Kidney (tissue), 14 donors: ENCODE measurements around the gene FAM78A. TPM values are rescaled to one million over a fixed set of nuclear protein-coding genes. Genes with fewer than 3 reads are reported as not detected.

ENCODE experiments used
- DNase-seq, 5 donors: peaks; one replicate each; pipeline ENCODE4 v3.0.0-alpha.2; 2013 to 2020
- FAIRE-seq: peaks from 2 replicates; lab custom pipeline; 2012; peaks lifted over from hg19 to GRCh38; lab: Jason Lieb, UNC
- H3K27ac ChIP-seq, 2 donors: one replicate each; pipeline ENCODE4 v1.7.0; 2013; ENCODE audit warnings: low read depth in 2 of 2, low read length in 2 of 2, inconsistent platforms in 1 of 2
- H3K27me3 ChIP-seq: one replicate; pipeline ENCODE4 v1.7.1; 2013; ENCODE audit warnings: low read length, inconsistent platforms; ENCODE audit not compliant: control insufficient read depth, insufficient read depth
- H3K36me3 ChIP-seq, 3 donors: one replicate each; pipeline versions ENCODE4 v1.7.0 to v1.7.1; 2013; ENCODE audit warnings: low read length in 3 of 3, control low read depth in 1 of 3, inconsistent platforms in 1 of 3; ENCODE audit not compliant: insufficient read depth in 3 of 3, control insufficient read depth in 2 of 3
- H3K4me1 ChIP-seq, 3 donors: one replicate each; pipeline versions ENCODE4 v1.7.0 to v1.7.1; 2013; ENCODE audit warnings: low read length in 3 of 3, inconsistent platforms in 1 of 3, low read depth in 1 of 3; ENCODE audit not compliant: control insufficient read depth in 2 of 3, insufficient read depth in 2 of 3
- H3K4me3 ChIP-seq, 3 donors: one replicate each; pipeline versions ENCODE4 v1.7.0 to v1.8.1; 2013; ENCODE audit warnings: low read length in 3 of 3, control low read depth in 1 of 3, inconsistent platforms in 1 of 3
- H3K9ac ChIP-seq, 3 donors: one replicate each; pipeline versions ENCODE4 v1.7.0 to v1.7.1; 2013; ENCODE audit warnings: low read length in 3 of 3, control low read depth in 1 of 3, inconsistent platforms in 1 of 3
- H3K9me3 ChIP-seq, 3 donors: one replicate each; pipeline versions ENCODE4 v1.7.0 to v1.7.1; 2013; ENCODE audit warnings: low read length in 3 of 3, control low read depth in 1 of 3, inconsistent platforms in 1 of 3; ENCODE audit not compliant: control insufficient read depth in 2 of 3, insufficient read depth in 1 of 3
- intact Hi-C: fragments of 100-400 bp; cut with DNase I; formaldehyde crosslinking; loops from one replicate; pipeline ENCODE4 v1.11.1; 2022
- polyA plus RNA-seq: library from polyadenylated mRNA; stranded (reverse); fragments of 350-450 nt; fragmentation: Illumina TruSeq; extraction: RNeasy Lipid Tissue Mini Kit (QIAGEN cat#74804); gene quantifications from one replicate; pipeline ENCODE4 v1.2.3, GENCODE V29; 2014; ENCODE audit warnings: low read depth, low replicate concordance; ENCODE audit not compliant: insufficient read depth
- total RNA-seq: library from RNA; stranded (reverse); fragmentation: NEBNext Ultra II Directional; extraction: Animal tissue kit (Norgen Biotek cat#: 25700); gene quantifications from one replicate; pipeline ENCODE4 v1.2.1, GENCODE V29; 2021
- TF ChIP-seq, protein P1 (sequence below): IDR thresholded peaks from 3 replicates; pipeline ENCODE4 v1.5.1; 2012; ENCODE audit warnings: mild to moderate bottlenecking, moderate library complexity, borderline replicate concordance; ENCODE audit not compliant: insufficient read depth; ENCODE audit errors: extremely low read depth
- donor health status: control.
- donor health status: control.
- donor health status: control.
- donor health status: control.
- donor health status: control.
- donor health status: DM: yes; HTN: yes; CAD: no.
- donor health status: Normal renal cell carcinoma (clear cell type).

Gene FAM78A
- total and polyA plus RNA-seq, 2 donors from 2014 or later, result 1.6 to 6.1 TPM

DNA sequence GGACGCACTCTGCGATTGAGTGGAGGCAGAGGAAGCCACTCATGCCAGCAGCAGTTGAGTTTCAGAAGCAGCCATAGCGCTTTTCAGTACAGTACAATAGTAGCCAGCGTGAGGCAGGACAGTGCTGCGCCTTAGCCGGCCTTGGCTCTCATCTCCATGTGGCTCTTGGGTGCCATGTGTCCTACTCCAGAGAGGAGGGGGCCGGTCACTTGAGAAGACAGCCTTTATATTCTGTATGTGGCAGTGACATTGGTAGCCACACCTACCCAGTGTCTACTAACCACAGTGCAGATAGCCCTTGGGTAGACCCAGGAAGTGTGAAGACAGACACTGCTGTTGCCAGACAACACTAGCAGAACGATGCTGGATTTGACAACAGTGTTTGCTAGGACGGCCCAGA is 42.3 kb downstream of the FAM78A start:
- Histone ChIP-seq H3K27me3 (no peaks in the 10 kb centered on the region), H3K4me1 (peaks cover 0 to 3% (median 0%) of the 10 kb centered on the region in 3 donors), H3K27ac (no peak overlapping the region), H3K9me3 (no peaks in the 10 kb centered on the region), H3K9ac (no peak overlapping the region), H3K36me3 (peaks cover 0 to 28% (median 24%) of the 10 kb centered on the region in 3 donors), H3K4me3 (no peak overlapping the region)
- TF ChIP-seq, protein P1, sequence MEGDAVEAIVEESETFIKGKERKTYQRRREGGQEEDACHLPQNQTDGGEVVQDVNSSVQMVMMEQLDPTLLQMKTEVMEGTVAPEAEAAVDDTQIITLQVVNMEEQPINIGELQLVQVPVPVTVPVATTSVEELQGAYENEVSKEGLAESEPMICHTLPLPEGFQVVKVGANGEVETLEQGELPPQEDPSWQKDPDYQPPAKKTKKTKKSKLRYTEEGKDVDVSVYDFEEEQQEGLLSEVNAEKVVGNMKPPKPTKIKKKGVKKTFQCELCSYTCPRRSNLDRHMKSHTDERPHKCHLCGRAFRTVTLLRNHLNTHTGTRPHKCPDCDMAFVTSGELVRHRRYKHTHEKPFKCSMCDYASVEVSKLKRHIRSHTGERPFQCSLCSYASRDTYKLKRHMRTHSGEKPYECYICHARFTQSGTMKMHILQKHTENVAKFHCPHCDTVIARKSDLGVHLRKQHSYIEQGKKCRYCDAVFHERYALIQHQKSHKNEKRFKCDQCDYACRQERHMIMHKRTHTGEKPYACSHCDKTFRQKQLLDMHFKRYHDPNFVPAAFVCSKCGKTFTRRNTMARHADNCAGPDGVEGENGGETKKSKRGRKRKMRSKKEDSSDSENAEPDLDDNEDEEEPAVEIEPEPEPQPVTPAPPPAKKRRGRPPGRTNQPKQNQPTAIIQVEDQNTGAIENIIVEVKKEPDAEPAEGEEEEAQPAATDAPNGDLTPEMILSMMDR, result no peak
- FAIRE-seq (no peak), DNase-seq (peak in 1 of 5 donors; percentile 42)
- intact Hi-C loops, result no loop called here

DNA sequence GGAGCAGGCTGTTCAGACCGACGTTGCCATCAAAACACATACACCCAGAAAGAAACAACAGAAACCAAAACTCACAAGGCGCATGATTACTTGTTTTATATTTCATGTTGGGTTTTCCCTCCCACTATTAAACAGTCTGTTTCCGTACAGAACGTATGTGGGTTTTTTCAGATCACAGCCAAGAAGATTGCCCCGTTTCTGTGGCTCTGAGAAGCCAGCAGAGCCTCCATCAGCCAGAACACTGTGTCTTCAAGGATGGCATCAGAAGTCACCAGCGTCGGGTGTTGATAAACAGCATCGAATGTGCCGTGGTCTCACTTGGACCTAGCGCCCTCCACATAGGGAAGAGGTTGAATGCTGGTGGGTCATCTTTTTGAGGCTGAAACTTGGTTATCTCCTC is 42.8 kb downstream of the FAM78A start:
- no peak for FAIRE-seq

DNA sequence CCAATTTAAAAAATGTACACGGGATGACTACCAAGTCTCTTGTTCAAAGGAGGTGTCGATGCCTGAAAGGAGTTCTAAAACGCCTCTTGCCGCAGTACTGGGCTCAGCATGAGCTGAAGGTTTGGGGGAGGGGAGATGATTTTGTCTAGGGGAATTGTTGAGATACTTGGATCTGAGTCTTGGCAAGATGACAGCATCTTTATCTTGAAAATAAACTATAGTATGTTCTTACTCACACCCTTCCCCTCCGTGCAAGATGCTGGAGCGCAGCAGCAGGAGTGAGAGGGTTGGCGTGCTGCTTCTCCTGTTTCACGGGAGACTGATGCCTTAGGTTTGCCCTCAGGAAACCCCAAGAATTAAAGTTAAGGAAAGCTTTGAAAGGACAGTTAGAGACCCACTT is 47.3 kb downstream of the FAM78A start:
- Histone ChIP-seq H3K4me3 (no peak overlapping the region), H3K9me3 (no peaks in the 10 kb centered on the region), H3K27me3 (no peaks in the 10 kb centered on the region), H3K9ac (no peak overlapping the region), H3K27ac (no peak overlapping the region), H3K4me1 (peaks cover 2 to 7% (median 3%) of the 10 kb centered on the region in 3 donors), H3K36me3 (peaks cover 0 to 34% (median 23%) of the 10 kb centered on the region in 3 donors)
- FAIRE-seq (no peak), DNase-seq (peak in 1 of 5 donors; percentile 80)
- TF ChIP-seq, protein P1, result no peak
- intact Hi-C loops, result no loop called here

More for the DNA sequence above, 42.8 kb downstream of the FAM78A start:
- Histone ChIP-seq H3K9me3 (no peaks in the 10 kb centered on the region), H3K27ac (no peak overlapping the region), H3K4me3 (no peak overlapping the region), H3K36me3 (peaks cover 0 to 32% (median 27%) of the 10 kb centered on the region in 3 donors), H3K27me3 (no peaks in the 10 kb centered on the region), H3K9ac (no peak overlapping the region), H3K4me1 (peaks cover 0 to 3% (median 0%) of the 10 kb centered on the region in 3 donors)
- TF ChIP-seq, protein P1, result no peak
- intact Hi-C loops, result no loop called here
- peak in 1 of 5 donors; percentile 14 for DNase-seq
